ENCODE results near the gene SULT1E1. TPM values are rescaled to one million over a fixed set of nuclear protein-coding genes. Genes with fewer than 3 reads are reported as not detected.
A peak's percentile ranks its signal among the peaks of the same experiment; 100 is the strongest.

The SULT1E1 gene
- total RNA-seq, 1 experiment from 2014 or later: 0.43 TPM

GRCh38 chr4:69888336-69888735 is 28.4 kb upstream of the SULT1E1 start:
- Mint-ChIP-seq H3K27ac (ENCODE audit: unreplicated experiment) (no peak overlapping the region), H3K36me3 (ENCODE audit: insufficient read depth, unreplicated experiment) (no peaks in the 10 kb centered on the region), H3K4me3 (ENCODE audit: unreplicated experiment) (no peak overlapping the region), H3K27me3 (ENCODE audit: insufficient read depth, unreplicated experiment) (no peaks in the 10 kb centered on the region), H3K9me3 (ENCODE audit: unreplicated experiment) (peaks cover 21% of the 10 kb centered on the region), H3K4me1 (ENCODE audit: low read depth, unreplicated experiment) (no peaks in the 10 kb centered on the region)
- BruUV-seq (replicated peaks): no TSS peak
- no peaks in the 10 kb centered on the region for H3K36me3 ChIP-seq (ENCODE audit: control insufficient read depth, insufficient read depth, low read length)
- DNase-seq: no peak
- no peak overlapping the region for H3K4me3 ChIP-seq (ENCODE audit: low read depth, low read length)
- no peaks in the 10 kb centered on the region for H3K4me1 ChIP-seq
- ChIA-PET POLR2A (no interaction called here), CTCF (no interaction called here)
- H3K27me3 ChIP-seq (replicated peaks; ENCODE audit: control insufficient read depth, insufficient read depth, low read length): no peaks in the 10 kb centered on the region
- H3K9me3 ChIP-seq: peaks cover 7% of the 10 kb centered on the region; the same call in 1 of the 2 replicates
- intact Hi-C loops (cut with micrococcal nuclease; ENCODE audit: unreplicated experiment): no loop called here
- TF ChIP-seq, protein P1, sequence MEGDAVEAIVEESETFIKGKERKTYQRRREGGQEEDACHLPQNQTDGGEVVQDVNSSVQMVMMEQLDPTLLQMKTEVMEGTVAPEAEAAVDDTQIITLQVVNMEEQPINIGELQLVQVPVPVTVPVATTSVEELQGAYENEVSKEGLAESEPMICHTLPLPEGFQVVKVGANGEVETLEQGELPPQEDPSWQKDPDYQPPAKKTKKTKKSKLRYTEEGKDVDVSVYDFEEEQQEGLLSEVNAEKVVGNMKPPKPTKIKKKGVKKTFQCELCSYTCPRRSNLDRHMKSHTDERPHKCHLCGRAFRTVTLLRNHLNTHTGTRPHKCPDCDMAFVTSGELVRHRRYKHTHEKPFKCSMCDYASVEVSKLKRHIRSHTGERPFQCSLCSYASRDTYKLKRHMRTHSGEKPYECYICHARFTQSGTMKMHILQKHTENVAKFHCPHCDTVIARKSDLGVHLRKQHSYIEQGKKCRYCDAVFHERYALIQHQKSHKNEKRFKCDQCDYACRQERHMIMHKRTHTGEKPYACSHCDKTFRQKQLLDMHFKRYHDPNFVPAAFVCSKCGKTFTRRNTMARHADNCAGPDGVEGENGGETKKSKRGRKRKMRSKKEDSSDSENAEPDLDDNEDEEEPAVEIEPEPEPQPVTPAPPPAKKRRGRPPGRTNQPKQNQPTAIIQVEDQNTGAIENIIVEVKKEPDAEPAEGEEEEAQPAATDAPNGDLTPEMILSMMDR (IDR thresholded peaks at IDR 0.05; ENCODE audit: insufficient read depth in 1 of 2, low read depth in 1 of 2, low read length in 1 of 2, severe bottlenecking in 1 of 2, unreplicated experiment in 1 of 2): no peak

DNA sequence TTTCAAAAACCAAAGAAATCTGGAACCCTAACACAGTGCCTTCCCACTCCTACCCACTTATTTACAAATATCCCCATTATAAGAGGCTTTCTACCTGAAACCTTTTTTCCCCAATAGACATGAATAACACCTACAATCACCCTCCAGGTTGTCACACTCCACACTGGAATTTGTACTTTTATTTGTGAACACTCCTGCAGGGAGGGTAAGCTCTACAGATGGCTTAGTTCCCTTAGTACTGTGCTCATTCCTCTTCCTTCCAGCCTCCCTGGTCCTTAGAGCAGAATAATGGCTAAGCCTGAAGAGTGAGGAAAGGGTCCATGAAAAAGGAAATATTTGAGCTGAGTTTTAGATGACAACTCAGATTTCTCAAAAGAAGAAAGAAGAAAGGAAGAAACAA is 22.2 kb upstream of the SULT1E1 start:
- Mint-ChIP-seq H3K4me3 (ENCODE audit: unreplicated experiment) (no peak overlapping the region), H3K4me1 (ENCODE audit: low read depth, unreplicated experiment) (peaks cover 13% of the 10 kb centered on the region), H3K27ac (ENCODE audit: unreplicated experiment) (no peak overlapping the region), H3K36me3 (ENCODE audit: insufficient read depth, unreplicated experiment) (no peaks in the 10 kb centered on the region), H3K9me3 (ENCODE audit: unreplicated experiment) (peaks cover 12% of the 10 kb centered on the region), H3K27me3 (ENCODE audit: insufficient read depth, unreplicated experiment) (no peaks in the 10 kb centered on the region)
- Histone ChIP-seq H3K4me3 (ENCODE audit: low read depth, low read length) (no peak overlapping the region), H3K27me3 (replicated peaks; ENCODE audit: control insufficient read depth, insufficient read depth, low read length) (no peaks in the 10 kb centered on the region), H3K36me3 (ENCODE audit: control insufficient read depth, insufficient read depth, low read length) (no peaks in the 10 kb centered on the region), H3K9me3 (peaks cover 13% of the 10 kb centered on the region; the same call in 1 of the 2 replicates), H3K4me1 (no peaks in the 10 kb centered on the region)
- intact Hi-C loops (cut with micrococcal nuclease; ENCODE audit: unreplicated experiment): loop anchor here (5.0 kb wide), 2 partner anchors 115 to 385 kb away; no protein-coding TSS in a partner anchor
- ChIA-PET CTCF (no interaction called here), POLR2A (no interaction called here)
- no peak for DNase-seq
- BruUV-seq (replicated peaks): no TSS peak
- TF ChIP-seq, protein P1 (IDR thresholded peaks at IDR 0.05; ENCODE audit: insufficient read depth in 1 of 2, low read depth in 1 of 2, low read length in 1 of 2, severe bottlenecking in 1 of 2, unreplicated experiment in 1 of 2): no peak

DNA sequence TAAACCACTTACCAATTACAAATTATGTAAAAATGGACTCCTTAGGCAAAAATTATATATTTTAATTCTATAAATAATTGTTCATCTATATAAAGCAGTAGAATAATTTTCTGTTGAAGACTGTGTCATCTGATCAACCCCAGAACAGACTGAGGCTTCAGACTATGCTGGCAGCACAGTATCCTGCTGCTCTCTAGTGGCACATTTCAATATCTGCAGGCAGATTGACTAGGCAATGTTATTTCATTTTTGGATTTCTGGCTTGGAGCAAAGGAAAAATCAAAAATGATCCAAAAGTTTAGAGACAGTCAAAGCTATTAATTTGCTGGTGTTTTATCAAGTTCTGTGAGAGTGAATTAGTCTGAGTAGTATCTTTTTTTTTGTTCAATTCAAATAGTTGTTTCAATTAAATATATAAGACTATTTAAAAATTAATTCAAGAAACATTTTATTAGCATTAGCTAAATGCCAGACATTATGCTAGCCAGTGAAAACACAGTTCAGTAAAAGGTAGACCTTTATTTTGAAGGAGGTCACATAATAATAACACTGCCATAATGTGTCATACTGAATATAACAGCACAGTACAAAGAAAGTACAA is 21.3 kb upstream of the SULT1E1 start:
- no TSS peak for BruUV-seq (replicated peaks)
- no peaks in the 10 kb centered on the region for H3K27me3 ChIP-seq (replicated peaks; ENCODE audit: control insufficient read depth, insufficient read depth, low read length)
- H3K36me3 ChIP-seq (ENCODE audit: control insufficient read depth, insufficient read depth, low read length): no peaks in the 10 kb centered on the region
- H3K27me3 Mint-ChIP-seq (ENCODE audit: insufficient read depth, unreplicated experiment): no peaks in the 10 kb centered on the region
- ChIA-PET POLR2A (no interaction called here), CTCF (interaction anchor here (1.3 to 2.2 kb wide), 2 partner anchors 50 to 191 kb away, joined by 3 to 8 read pairs; no protein-coding TSS in a partner anchor)
- peaks cover 13% of the 10 kb centered on the region for H3K4me1 Mint-ChIP-seq (ENCODE audit: low read depth, unreplicated experiment)
- no peak overlapping the region for H3K4me3 Mint-ChIP-seq (ENCODE audit: unreplicated experiment)
- H3K9me3 Mint-ChIP-seq (ENCODE audit: unreplicated experiment): peaks cover 12% of the 10 kb centered on the region
- no peak overlapping the region for H3K27ac Mint-ChIP-seq (ENCODE audit: unreplicated experiment)
- no peaks in the 10 kb centered on the region; the same call in 1 of the 2 replicates for H3K4me1 ChIP-seq
- DNase-seq: peak; percentile 41 to 48
- peaks cover 13% of the 10 kb centered on the region; the same call in 1 of the 2 replicates for H3K9me3 ChIP-seq
- TF ChIP-seq, protein P1 (IDR thresholded peaks at IDR 0.05; ENCODE audit: insufficient read depth in 1 of 2, low read depth in 1 of 2, low read length in 1 of 2, severe bottlenecking in 1 of 2, unreplicated experiment in 1 of 2): peak; percentile 75 to 80
- H3K36me3 Mint-ChIP-seq (ENCODE audit: insufficient read depth, unreplicated experiment): no peaks in the 10 kb centered on the region
- intact Hi-C loops (cut with micrococcal nuclease; ENCODE audit: unreplicated experiment): loop anchor here (1.0 to 5.0 kb wide), 6 partner anchors 49 to 624 kb away; no protein-coding TSS in a partner anchor
- H3K4me3 ChIP-seq (ENCODE audit: low read depth, low read length): no peak overlapping the region
